Breast epithelium (tissue), 4 donors: ENCODE results near the gene CACNA1I. TPM values are rescaled to one million over a fixed set of nuclear protein-coding genes. Genes with fewer than 3 reads are reported as not detected.

ENCODE experiments used
- DNase-seq, 2 donors: peaks; one replicate each; pipeline ENCODE4 v3.0.0-alpha.2; 2019; ENCODE audit warnings: low spot score in 2 of 2
- H3K27ac ChIP-seq, 2 donors: fragments of 200-600 bp; sonication (generic) in 1 of 2; one replicate each; pipeline ENCODE4 v1.5.1; 2016 to 2019; ENCODE audit warnings: mild to moderate bottlenecking in 1 of 2
- H3K27me3 ChIP-seq, 2 donors: fragments of 200-600 bp; sonication (generic) in 1 of 2; one replicate each; pipeline versions ENCODE4 v1.5.1 to v1.6.0; 2017 to 2019; ENCODE audit warnings: control low read depth in 1 of 2, mild to moderate bottlenecking in 1 of 2
- H3K36me3 ChIP-seq: fragments of 200-600 bp; one replicate; pipeline ENCODE4 v1.5.1; 2019
- H3K4me1 ChIP-seq, 2 donors: fragments of 200-600 bp; sonication (generic); one replicate each; pipeline ENCODE4 v1.5.1; 2016 to 2019; ENCODE audit warnings: control low read depth in 1 of 2
- H3K4me3 ChIP-seq, 3 donors: fragments of 200-600 bp; sonication (generic); 1 replicate in 2 of 3; 2 replicates in 1 of 3; pipeline ENCODE4 v1.5.1; 2016 to 2019; ENCODE audit warnings: mild to moderate bottlenecking in 3 of 3, moderate library complexity in 2 of 3
- H3K9me3 ChIP-seq, 2 donors: fragments of 200-600 bp; sonication (generic) in 1 of 2; one replicate each; pipeline ENCODE4 v1.5.1; 2016 to 2019; ENCODE audit warnings: control low read depth in 1 of 2
- CTCF ChIP-seq, 3 donors: fragments of 450-650 bp; IDR thresholded peaks; one replicate each; pipeline ENCODE4 v1.5.1; 2016 to 2017; ENCODE audit warnings: antibody characterized with exemption in 3 of 3, mild to moderate bottlenecking in 3 of 3, moderate library complexity in 3 of 3
- POLR2A ChIP-seq: fragments of 450-650 bp; IDR thresholded peaks from one replicate; pipeline ENCODE4 v1.6.1; 2016; ENCODE audit warnings: antibody characterized with exemption, mild to moderate bottlenecking, moderate library complexity
- POLR2AphosphoS5 ChIP-seq, 3 donors: sonication (generic); formaldehyde crosslinking; IDR thresholded peaks; one replicate each; pipeline ENCODE4 v1.6.1; 2017; ENCODE audit warnings: antibody characterized with exemption in 3 of 3
- intact Hi-C: fragments of 100-400 bp; cut with DNase I; formaldehyde crosslinking; loops from one replicate; pipeline ENCODE4 v1.15.1; 2023; ENCODE audit warnings: low total_unique reads
- total RNA-seq, 3 donors: library from RNA; depleted of rRNA; stranded (reverse); fragments of >200 nt; gene quantifications; one replicate each; pipeline ENCODE4 v1.1.0, GENCODE V29; 2016

CACNA1I gene
- total RNA-seq, 3 donors from 2014 or later = 0.32 to 0.44 (median 0.33) TPM

GRCh38 chr22:39674536-39674935, 104.0 kb downstream of the CACNA1I start:
- no peak for DNase-seq
- no peak overlapping the region for H3K4me3 ChIP-seq
- H3K27me3 ChIP-seq = no peaks in the 10 kb centered on the region
- peaks cover 21% of the 10 kb centered on the region in 2 donors for H3K9me3 ChIP-seq
- no peaks in the 10 kb centered on the region for H3K4me1 ChIP-seq
- no peaks in the 10 kb centered on the region for H3K36me3 ChIP-seq
- intact Hi-C loops = loop anchor here (2.0 kb wide), 1 partner anchor 74 kb away; no protein-coding TSS in a partner anchor
- TF ChIP-seq CTCF (IDR thresholded peaks at IDR 0.05) (no peak), POLR2AphosphoS5 (IDR thresholded peaks at IDR 0.05) (no peak), POLR2A (no peak)
- no peak overlapping the region for H3K27ac ChIP-seq

GRCh38 chr22:39675947-39676346, 105.4 kb downstream of the CACNA1I start:
- Histone ChIP-seq H3K4me3 (no peak overlapping the region), H3K4me1 (no peaks in the 10 kb centered on the region), H3K36me3 (no peaks in the 10 kb centered on the region), H3K27me3 (no peaks in the 10 kb centered on the region), H3K27ac (no peak overlapping the region), H3K9me3 (peaks cover 19 to 20% of the 10 kb centered on the region in 2 donors)
- intact Hi-C loops = loop anchor here (2.0 kb wide), 1 partner anchor 75 kb away; no protein-coding TSS in a partner anchor
- DNase-seq = no peak
- TF ChIP-seq POLR2A (no peak), CTCF (IDR thresholded peaks at IDR 0.05) (no peak), POLR2AphosphoS5 (IDR thresholded peaks at IDR 0.05) (no peak)

- no peak for DNase-seq
- no peak overlapping the region for H3K4me3 ChIP-seq
- TF ChIP-seq CTCF (IDR thresholded peaks at IDR 0.05) (no peak), POLR2A (no peak)
- H3K4me1 ChIP-seq = no peaks in the 10 kb centered on the region
- H3K36me3 ChIP-seq = no peaks in the 10 kb centered on the region
- peaks cover 1% of the 10 kb centered on the region in 2 donors for H3K9me3 ChIP-seq
- no peaks in the 10 kb centered on the region for H3K27me3 ChIP-seq
- no peak overlapping the region for H3K27ac ChIP-seq
- intact Hi-C loops = no loop called here
Observed at GRCh38 chr22:39677967-39678366, 107.4 kb downstream of the CACNA1I start.

GRCh38 chr22:39678862-39679490, 108.4 kb downstream of the CACNA1I start:
- H3K9me3 ChIP-seq = no peaks in the 10 kb centered on the region
- DNase-seq = no peak
- no peak for TF ChIP-seq POLR2A
- no peak for TF ChIP-seq POLR2AphosphoS5 (IDR thresholded peaks at IDR 0.05)
- no peak for TF ChIP-seq CTCF (IDR thresholded peaks at IDR 0.05)
- no peaks in the 10 kb centered on the region for H3K4me1 ChIP-seq
- intact Hi-C loops = no loop called here
- H3K27me3 ChIP-seq = no peaks in the 10 kb centered on the region
- H3K36me3 ChIP-seq = no peaks in the 10 kb centered on the region
- no peak overlapping the region for H3K27ac ChIP-seq
- no peak overlapping the region for H3K4me3 ChIP-seq

GRCh38 chr22:39679652-39680051, 109.1 kb downstream of the CACNA1I start:
- intact Hi-C loops = no loop called here
- no peaks in the 10 kb centered on the region for H3K36me3 ChIP-seq
- no peaks in the 10 kb centered on the region for H3K9me3 ChIP-seq
- no peak overlapping the region for H3K27ac ChIP-seq
- no peak overlapping the region for H3K4me3 ChIP-seq
- H3K27me3 ChIP-seq = peaks cover 0 to 2% of the 10 kb centered on the region in 2 donors
- H3K4me1 ChIP-seq = no peaks in the 10 kb centered on the region
- TF ChIP-seq CTCF (IDR thresholded peaks at IDR 0.05) (no peak), POLR2AphosphoS5 (IDR thresholded peaks at IDR 0.05) (no peak), POLR2A (no peak)
- DNase-seq = no peak
